Activated CD4-positive, alpha-beta T cell treated with anti-CD3 and anti-CD28 coated beads, Interleukin-2, amount 10 ng/mL, durations not matched to agents 24 days and 14 days (primary cell): ENCODE measurements around the gene ZNF554. TPM values are rescaled to one million over a fixed set of nuclear protein-coding genes. Genes with fewer than 3 reads are reported as not detected.

Source experiments
- DNase-seq: peaks from one replicate; pipeline ENCODE4 v3.0.0; 2022
- H3K27ac Mint-ChIP-seq: one replicate; pipeline ENCODE4 v1.8.0; 2022; ENCODE audit warnings: mild to moderate bottlenecking, mixed read lengths
- H3K27me3 Mint-ChIP-seq: one replicate; pipeline ENCODE4 v1.8.0; 2022; ENCODE audit warnings: mixed read lengths
- H3K36me3 Mint-ChIP-seq: one replicate; pipeline ENCODE4 v1.8.0; 2022; ENCODE audit warnings: low read depth, mild to moderate bottlenecking, mixed read lengths
- H3K4me1 Mint-ChIP-seq: one replicate; pipeline ENCODE4 v1.8.0; 2021; ENCODE audit warnings: mixed read lengths
- H3K4me3 Mint-ChIP-seq: one replicate; pipeline ENCODE4 v1.8.0; 2022; ENCODE audit warnings: mild to moderate bottlenecking, moderate library complexity, mixed read lengths
- H3K9me3 Mint-ChIP-seq: one replicate; pipeline ENCODE4 v1.8.0; 2021; ENCODE audit warnings: mixed read lengths
- intact Hi-C: fragments of 100-400 bp; cut with micrococcal nuclease; formaldehyde crosslinking; loops from one replicate; pipeline ENCODE4 v1.15.1; 2023
- total RNA-seq: library from RNA; stranded (reverse); gene quantifications from 2 replicates; pipeline ENCODE4 v1.2.3, GENCODE V29; 2022

ZNF554 gene
- total RNA-seq, 1 donor from 2014 or later = 2.1 TPM

DNA sequence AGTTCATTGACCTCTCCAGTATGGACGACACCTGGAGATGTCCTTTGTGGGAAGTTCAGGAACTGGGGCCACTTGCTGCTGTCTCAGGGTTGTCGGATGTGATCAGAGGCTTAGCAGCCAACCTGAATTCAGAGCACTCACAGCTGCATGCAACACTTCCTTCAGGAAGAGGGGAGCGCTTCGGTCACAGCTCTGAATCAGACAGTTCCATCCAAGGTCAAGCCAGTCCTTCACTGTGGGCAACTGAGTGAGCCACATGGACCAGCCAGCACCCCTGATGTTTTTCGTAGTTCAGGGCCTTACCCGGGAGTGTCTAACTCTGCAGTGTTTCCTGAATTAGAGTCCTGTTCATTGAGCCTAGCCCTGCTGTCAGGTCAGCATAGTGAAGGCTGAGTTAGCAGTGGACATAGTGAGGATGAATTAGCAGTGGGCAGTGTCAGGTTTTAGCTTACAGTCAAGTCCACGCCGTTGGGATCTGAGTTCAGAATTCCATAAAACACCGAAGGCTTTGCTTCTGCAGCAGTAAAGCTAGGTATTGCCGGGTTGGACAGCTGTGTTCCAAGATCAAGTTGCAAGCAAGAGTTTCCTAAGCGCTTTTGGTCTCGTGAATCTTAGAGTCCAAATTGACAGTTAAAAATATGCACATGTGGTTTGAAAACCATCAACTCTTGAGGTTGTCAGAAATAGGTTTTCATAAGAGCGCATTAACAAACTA is 26.7 kb downstream of the ZNF554 start:
- Mint-ChIP-seq H3K4me1 (no peaks in the 10 kb centered on the region), H3K27ac (no peak overlapping the region), H3K27me3 (peaks cover 9% of the 10 kb centered on the region), H3K9me3 (peaks cover 29% of the 10 kb centered on the region), H3K36me3 (peaks cover 12% of the 10 kb centered on the region), H3K4me3 (no peak overlapping the region)
- DNase-seq = no peak
- intact Hi-C loops = no loop called here

DNA sequence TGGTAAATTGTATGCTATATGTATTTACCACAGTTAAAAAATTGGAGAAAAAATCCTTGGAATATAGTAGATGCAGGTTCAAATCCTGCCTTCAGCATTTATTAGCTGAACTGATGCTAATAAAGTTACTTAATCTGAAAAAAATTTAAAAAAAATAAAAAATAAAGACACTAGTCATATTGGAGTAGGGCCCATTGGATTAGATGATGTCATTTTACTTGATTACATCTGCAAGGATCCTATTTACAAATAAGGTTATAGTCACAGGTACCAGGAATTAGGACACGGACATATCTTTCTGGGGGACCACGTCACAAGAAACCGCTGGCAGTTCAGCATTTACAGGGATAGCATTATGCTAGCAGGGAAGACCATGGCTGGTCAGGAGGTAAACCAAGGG is 27.8 kb downstream of the ZNF554 start:
- H3K27ac Mint-ChIP-seq = no peak overlapping the region
- peaks cover 20% of the 10 kb centered on the region for H3K36me3 Mint-ChIP-seq
- H3K27me3 Mint-ChIP-seq = peaks cover 3% of the 10 kb centered on the region
- peaks cover 30% of the 10 kb centered on the region for H3K9me3 Mint-ChIP-seq
- no peak overlapping the region for H3K4me3 Mint-ChIP-seq
- no peaks in the 10 kb centered on the region for H3K4me1 Mint-ChIP-seq
- no peak for DNase-seq
- intact Hi-C loops = no loop called here

GRCh38 chr19:2848616-2849015 is 28.9 kb downstream of the ZNF554 start:
- no peaks in the 10 kb centered on the region for H3K27me3 Mint-ChIP-seq
- no peak overlapping the region for H3K27ac Mint-ChIP-seq
- no peaks in the 10 kb centered on the region for H3K4me1 Mint-ChIP-seq
- H3K36me3 Mint-ChIP-seq = peaks cover 29% of the 10 kb centered on the region
- DNase-seq = no peak
- intact Hi-C loops = no loop called here
- H3K4me3 Mint-ChIP-seq = no peak overlapping the region
- H3K9me3 Mint-ChIP-seq = peaks cover 32% of the 10 kb centered on the region

DNA sequence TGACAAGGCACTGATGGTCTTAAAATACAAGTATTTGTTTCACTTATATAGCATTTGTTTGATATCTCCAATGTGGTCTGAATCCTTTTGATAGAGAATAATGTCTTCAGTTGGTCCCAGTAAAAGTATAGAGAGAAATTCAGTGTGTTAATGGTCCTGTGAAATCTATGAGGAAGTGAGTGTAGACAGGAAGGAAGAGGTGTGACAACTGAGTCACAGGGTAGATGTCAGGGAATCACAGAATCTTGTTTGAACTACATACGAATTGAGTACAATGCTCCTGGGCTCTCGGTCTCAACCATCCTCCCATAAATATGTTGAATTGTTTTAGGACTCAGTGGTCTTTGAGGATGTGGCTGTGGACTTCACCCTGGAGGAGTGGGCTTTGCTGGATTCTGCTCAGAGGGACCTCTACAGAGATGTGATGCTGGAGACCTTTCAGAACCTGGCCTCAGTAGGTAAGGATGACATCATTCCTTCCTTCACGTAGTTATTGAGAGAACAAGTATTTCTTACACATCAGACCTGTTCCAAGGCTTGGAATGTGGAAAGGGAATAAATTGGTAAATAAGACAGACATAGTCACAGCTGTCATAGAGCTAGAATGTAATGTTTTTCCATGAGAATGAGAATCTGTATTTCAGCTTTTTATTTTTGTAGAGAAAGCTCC is 30.7 kb downstream of the ZNF554 start:
- no peak overlapping the region for H3K4me3 Mint-ChIP-seq
- H3K27me3 Mint-ChIP-seq = no peaks in the 10 kb centered on the region
- peaks cover 36% of the 10 kb centered on the region for H3K9me3 Mint-ChIP-seq
- peaks cover 39% of the 10 kb centered on the region for H3K36me3 Mint-ChIP-seq
- H3K4me1 Mint-ChIP-seq = no peaks in the 10 kb centered on the region
- intact Hi-C loops = no loop called here
- H3K27ac Mint-ChIP-seq = no peak overlapping the region
- DNase-seq = no peak

GRCh38 chr19:2852598-2852997 is 32.9 kb downstream of the ZNF554 start:
- Mint-ChIP-seq H3K27me3 (no peaks in the 10 kb centered on the region), H3K9me3 (peaks cover 31% of the 10 kb centered on the region), H3K4me1 (peaks cover 2% of the 10 kb centered on the region), H3K36me3 (peaks cover 42% of the 10 kb centered on the region), H3K4me3 (no peak overlapping the region), H3K27ac (no peak overlapping the region)
- intact Hi-C loops = no loop called here
- no peak for DNase-seq

- Mint-ChIP-seq H3K4me3 (no peak overlapping the region), H3K27ac (no peak overlapping the region), H3K9me3 (peaks cover 31% of the 10 kb centered on the region), H3K4me1 (peaks cover 2% of the 10 kb centered on the region), H3K27me3 (no peaks in the 10 kb centered on the region), H3K36me3 (peaks cover 42% of the 10 kb centered on the region)
- intact Hi-C loops = no loop called here
- DNase-seq = no peak
Measured at GRCh38 chr19:2853015-2853606, 33.4 kb downstream of the ZNF554 start.

DNA sequence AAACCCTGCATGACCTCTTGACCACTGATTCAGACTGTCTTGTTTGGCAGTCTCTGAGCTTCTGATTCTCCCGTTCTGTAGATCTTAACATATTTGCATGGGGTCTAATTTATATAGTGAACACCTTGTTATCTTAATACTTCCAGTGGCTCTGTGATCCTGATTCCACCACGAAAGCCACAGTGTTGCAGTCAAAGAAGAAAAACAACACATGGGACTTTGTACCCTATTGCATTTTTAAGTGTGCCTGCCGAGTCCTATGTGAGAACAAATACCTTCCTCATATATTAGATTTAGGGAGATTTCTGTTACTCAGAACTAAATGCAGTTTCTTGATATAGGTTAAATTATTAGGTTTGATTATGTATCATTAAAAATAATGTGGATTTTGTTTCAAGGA is 35.2 kb downstream of the ZNF554 start:
- peaks cover 2% of the 10 kb centered on the region for H3K4me1 Mint-ChIP-seq
- peaks cover 40% of the 10 kb centered on the region for H3K9me3 Mint-ChIP-seq
- H3K27me3 Mint-ChIP-seq = no peaks in the 10 kb centered on the region
- no peak overlapping the region for H3K27ac Mint-ChIP-seq
- intact Hi-C loops = no loop called here
- no peak for DNase-seq
- no peak overlapping the region for H3K4me3 Mint-ChIP-seq
- H3K36me3 Mint-ChIP-seq = peaks cover 42% of the 10 kb centered on the region

DNA sequence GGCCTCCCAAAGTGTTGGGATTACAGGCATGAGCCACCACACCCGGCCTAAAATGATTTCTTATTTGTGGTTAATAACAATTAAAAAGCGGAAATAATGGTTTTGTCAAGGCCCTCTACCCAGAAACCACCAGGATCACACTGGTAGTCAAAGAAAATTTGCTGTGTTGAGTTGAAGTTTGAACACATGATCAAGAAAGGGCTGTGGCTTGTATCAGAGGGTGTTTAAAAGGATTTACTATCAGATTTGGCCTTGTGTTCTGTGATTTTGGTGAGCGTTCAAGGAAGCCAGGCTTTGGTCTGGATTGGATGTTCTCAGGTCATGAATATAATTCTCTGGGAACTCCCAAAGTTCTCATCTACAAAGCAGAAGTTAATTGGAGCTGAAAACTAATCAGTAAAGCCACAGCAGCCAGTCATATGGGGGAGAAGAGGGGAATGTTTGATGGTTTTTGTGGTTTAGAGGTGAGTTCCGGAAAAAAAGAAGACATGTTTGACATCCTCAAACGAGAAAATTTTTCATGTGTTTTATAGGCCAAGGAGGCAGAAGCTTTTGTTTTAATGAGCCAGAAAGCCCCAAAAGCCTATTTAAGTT is 36.9 kb downstream of the ZNF554 start:
- peaks cover 33% of the 10 kb centered on the region for H3K9me3 Mint-ChIP-seq
- H3K4me1 Mint-ChIP-seq = peaks cover 2% of the 10 kb centered on the region
- intact Hi-C loops = no loop called here
- DNase-seq = no peak
- H3K4me3 Mint-ChIP-seq = no peak overlapping the region
- no peaks in the 10 kb centered on the region for H3K27me3 Mint-ChIP-seq
- peaks cover 32% of the 10 kb centered on the region for H3K36me3 Mint-ChIP-seq
- H3K27ac Mint-ChIP-seq = no peak overlapping the region

DNA sequence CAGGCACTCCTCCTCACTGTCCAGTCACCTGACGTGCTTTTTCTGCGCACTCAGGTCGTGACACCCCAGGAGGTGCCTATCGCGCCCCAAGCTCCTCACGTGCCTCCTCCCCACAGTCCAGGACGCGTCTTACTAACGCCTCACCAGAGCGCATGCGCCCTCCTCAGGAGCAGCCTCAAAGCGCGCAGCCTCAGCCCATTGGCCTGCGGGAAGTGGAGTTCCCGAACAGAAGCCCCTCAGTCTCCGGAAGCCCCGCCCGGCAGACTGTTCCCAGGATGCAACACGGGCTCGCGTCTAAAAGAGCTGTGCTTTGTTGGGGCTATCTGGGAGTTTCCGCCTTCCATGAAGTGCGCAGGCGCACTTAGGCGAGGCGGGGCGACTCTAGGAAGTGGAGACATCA is 39.2 kb downstream of the ZNF554 start:
- DNase-seq = no peak
- intact Hi-C loops = no loop called here
- H3K36me3 Mint-ChIP-seq = peaks cover 12% of the 10 kb centered on the region
- H3K27ac Mint-ChIP-seq = no peak overlapping the region
- no peaks in the 10 kb centered on the region for H3K27me3 Mint-ChIP-seq
- peaks cover 34% of the 10 kb centered on the region for H3K9me3 Mint-ChIP-seq
- H3K4me3 Mint-ChIP-seq = no peak overlapping the region
- H3K4me1 Mint-ChIP-seq = peaks cover 2% of the 10 kb centered on the region

- Mint-ChIP-seq H3K36me3 (no peaks in the 10 kb centered on the region), H3K27ac (no peak overlapping the region), H3K9me3 (peaks cover 23% of the 10 kb centered on the region), H3K4me1 (no peaks in the 10 kb centered on the region), H3K27me3 (no peaks in the 10 kb centered on the region), H3K4me3 (no peak overlapping the region)
- DNase-seq = no peak
- intact Hi-C loops = no loop called here
Measured at GRCh38 chr19:2863816-2864215, 44.1 kb downstream of the ZNF554 start.

GRCh38 chr19:2865334-2866100 is 45.8 kb downstream of the ZNF554 start:
- peaks cover 14% of the 10 kb centered on the region for H3K9me3 Mint-ChIP-seq
- no peak overlapping the region for H3K27ac Mint-ChIP-seq
- H3K4me1 Mint-ChIP-seq = no peaks in the 10 kb centered on the region
- no peak for DNase-seq
- no peak overlapping the region for H3K4me3 Mint-ChIP-seq
- intact Hi-C loops = no loop called here
- no peaks in the 10 kb centered on the region for H3K36me3 Mint-ChIP-seq
- no peaks in the 10 kb centered on the region for H3K27me3 Mint-ChIP-seq

- Mint-ChIP-seq H3K4me1 (no peaks in the 10 kb centered on the region), H3K27ac (no peak overlapping the region), H3K27me3 (no peaks in the 10 kb centered on the region), H3K9me3 (peaks cover 16% of the 10 kb centered on the region), H3K36me3 (no peaks in the 10 kb centered on the region), H3K4me3 (no peak overlapping the region)
- DNase-seq = no peak
- intact Hi-C loops = no loop called here
Measured at GRCh38 chr19:2866495-2867024, 46.9 kb downstream of the ZNF554 start.
